Aorta (tissue), 5 donors: ENCODE data around the gene IP6K3. TPM values are rescaled to one million over a fixed set of nuclear protein-coding genes. Genes with fewer than 3 reads are reported as not detected.

Experiments
- ATAC-seq: fragments of 200-7000 bp; cut with Tn5 transposase; one replicate; pipeline ENCODE4 v1.9.1; 2022; ENCODE audit warnings: moderate library complexity; ENCODE audit not compliant: low FRiP score
- DNase-seq, 2 donors: peaks; one replicate each; pipeline ENCODE4 v3.0.0-alpha.2; 2020
- H3K27ac ChIP-seq, 2 donors: one replicate each; pipeline ENCODE4 v1.5.1; 2013; ENCODE audit warnings: low read length in 2 of 2, mild to moderate bottlenecking in 2 of 2, moderate library complexity in 2 of 2, control low read depth in 1 of 2, inconsistent platforms in 1 of 2, low read depth in 1 of 2
- H3K27me3 ChIP-seq, 2 donors: one replicate each; pipeline ENCODE4 v1.6.1; 2013; ENCODE audit warnings: control low read depth in 1 of 2, low read length in 1 of 2, mild to moderate bottlenecking in 1 of 2, moderate library complexity in 1 of 2; ENCODE audit not compliant: insufficient read depth in 2 of 2, control insufficient read depth in 1 of 2
- H3K36me3 ChIP-seq, 2 donors: one replicate each; pipeline ENCODE4 v1.6.1; 2013; ENCODE audit warnings: control low read depth in 1 of 2, low read length in 1 of 2, mild to moderate bottlenecking in 1 of 2; ENCODE audit not compliant: insufficient read depth in 2 of 2, control insufficient read depth in 1 of 2
- H3K4me1 ChIP-seq, 2 donors: one replicate each; pipeline ENCODE4 v1.6.1; 2013; ENCODE audit warnings: low read length in 2 of 2, control low read depth in 1 of 2, mild to moderate bottlenecking in 1 of 2, moderate library complexity in 1 of 2; ENCODE audit not compliant: insufficient read depth in 2 of 2, control insufficient read depth in 1 of 2
- H3K4me3 ChIP-seq, 2 donors: one replicate each; pipeline ENCODE4 v1.5.1; 2013; ENCODE audit warnings: low read length in 2 of 2, control low read depth in 1 of 2, mild to moderate bottlenecking in 1 of 2
- H3K9me3 ChIP-seq: one replicate; pipeline ENCODE4 v1.6.1; 2013; ENCODE audit warnings: mild to moderate bottlenecking, low read length; ENCODE audit not compliant: control insufficient read depth
- WGBS, 2 donors: extraction: QIAGEN DNeasy Blood & Tissue Kit; methylation state at CpG; one replicate each; pipeline ENCODE4 v1.1.7; 2013; 5-methylcytosine and 5-hydroxymethylcytosine counted together
- intact Hi-C, 2 donors: fragments of 100-400 bp; cut with DNase I; formaldehyde crosslinking; loops; one replicate each; pipeline versions ENCODE4 v1.14.2 to v1.15.0; 2022
- polyA plus RNA-seq, 2 donors: library from polyadenylated mRNA; stranded (reverse); fragments of 200-250 nt; gene quantifications; one replicate each; pipeline ENCODE4 v1.2.3, GENCODE V29; 2013
- total RNA-seq, 2 donors: library from RNA; stranded (reverse); fragmentation: NEBNext Ultra II Directional; extraction: Animal tissue kit (Norgen Biotek cat#: 25700); gene quantifications; one replicate each; pipeline ENCODE4 v1.2.1, GENCODE V29; 2021
- donor health status: healthy with polysubstance abuse.
- donor health status: Bipolar disorder and iron deficiency.
- donor health status: DM: no; HTN: no; CAD: no.
- donor health status: DM: no; HTN: no; CAD: no.
- donor health status: DM: yes; HTN: yes; CAD: no.

IP6K3 gene
- total and polyA plus RNA-seq, 4 donors: 0.63 to 1.0 TPM; not detected in 2

- no peak overlapping the region for H3K27ac ChIP-seq
- no peak for ATAC-seq
- H3K36me3 ChIP-seq: peaks cover 19 to 30% of the 10 kb centered on the region in 2 donors
- no peaks in the 10 kb centered on the region for H3K9me3 ChIP-seq
- DNase-seq: no peak
- no peaks in the 10 kb centered on the region for H3K4me1 ChIP-seq
- 90 to 93% methylated on average over 14 of the region's 14 CpGs for WGBS, 2 donors
- no peaks in the 10 kb centered on the region for H3K27me3 ChIP-seq
- intact Hi-C loops: no loop called here
- H3K4me3 ChIP-seq: no peak overlapping the region
Measured at GRCh38 chr6:33779895-33780294, 33.2 kb upstream of the IP6K3 start.

- H3K36me3 ChIP-seq: peaks cover 19 to 29% of the 10 kb centered on the region in 2 donors
- DNase-seq (no peak), ATAC-seq (no peak)
- no peaks in the 10 kb centered on the region for H3K4me1 ChIP-seq
- no peak overlapping the region for H3K4me3 ChIP-seq
- H3K9me3 ChIP-seq: no peaks in the 10 kb centered on the region
- no peaks in the 10 kb centered on the region for H3K27me3 ChIP-seq
- intact Hi-C loops: no loop called here
- H3K27ac ChIP-seq: no peak overlapping the region
- WGBS, 2 donors: 74 to 81% methylated on average over 7 of the region's 7 CpGs
Measured at GRCh38 chr6:33779290-33779689, 32.6 kb upstream of the IP6K3 start.

- Histone ChIP-seq H3K9me3 (no peaks in the 10 kb centered on the region), H3K36me3 (peaks cover 19 to 23% of the 10 kb centered on the region in 2 donors), H3K4me3 (no peak overlapping the region), H3K27ac (no peak overlapping the region), H3K4me1 (no peaks in the 10 kb centered on the region), H3K27me3 (no peaks in the 10 kb centered on the region)
- no peak for ATAC-seq
- DNase-seq: no peak
- 83 to 84% methylated on average over 12 of the region's 12 CpGs for WGBS, 2 donors
- intact Hi-C loops: no loop called here
Measured at GRCh38 chr6:33778444-33779121, 31.9 kb upstream of the IP6K3 start.

GRCh38 chr6:33777398-33778388 lies 31.0 kb upstream of the IP6K3 start:
- intact Hi-C loops: no loop called here
- Histone ChIP-seq H3K27me3 (no peaks in the 10 kb centered on the region), H3K36me3 (peaks cover 19 to 21% of the 10 kb centered on the region in 2 donors), H3K27ac (no peak overlapping the region), H3K4me3 (no peak overlapping the region), H3K4me1 (no peaks in the 10 kb centered on the region), H3K9me3 (no peaks in the 10 kb centered on the region)
- ATAC-seq (no peak), DNase-seq (no peak)
- 89% methylated on average over 25 of the region's 25 CpGs for WGBS, 2 donors

- ATAC-seq (no peak), DNase-seq (no peak)
- intact Hi-C loops: no loop called here
- H3K27me3 ChIP-seq: no peaks in the 10 kb centered on the region
- peaks cover 19 to 20% of the 10 kb centered on the region in 2 donors for H3K36me3 ChIP-seq
- H3K4me1 ChIP-seq: no peaks in the 10 kb centered on the region
- no peak overlapping the region for H3K27ac ChIP-seq
- no peak overlapping the region for H3K4me3 ChIP-seq
- 88 to 92% methylated on average over 13 of the region's 13 CpGs for WGBS, 2 donors
- H3K9me3 ChIP-seq: no peaks in the 10 kb centered on the region
Measured at GRCh38 chr6:33776764-33777163, 30.1 kb upstream of the IP6K3 start.

GRCh38 chr6:33776186-33776585 lies 29.5 kb upstream of the IP6K3 start:
- WGBS, 2 donors: 94 to 95% methylated on average over 4 of the region's 4 CpGs
- Histone ChIP-seq H3K36me3 (peaks cover 19 to 20% of the 10 kb centered on the region in 2 donors), H3K27ac (no peak overlapping the region), H3K27me3 (no peaks in the 10 kb centered on the region), H3K9me3 (no peaks in the 10 kb centered on the region), H3K4me3 (no peak overlapping the region), H3K4me1 (no peaks in the 10 kb centered on the region)
- no peak for ATAC-seq
- DNase-seq: no peak
- intact Hi-C loops: no loop called here

- Histone ChIP-seq H3K27me3 (no peaks in the 10 kb centered on the region), H3K4me3 (no peak overlapping the region), H3K4me1 (no peaks in the 10 kb centered on the region), H3K27ac (no peak overlapping the region), H3K9me3 (no peaks in the 10 kb centered on the region), H3K36me3 (peaks cover 18 to 19% of the 10 kb centered on the region in 2 donors)
- ATAC-seq (no peak), DNase-seq (no peak)
- intact Hi-C loops: loop anchor here in 1 of 2 donors (5.0 kb wide), 1 partner anchor 378 kb away; no protein-coding TSS in a partner anchor
- 98 to 99% methylated on average over 3 of the region's 3 CpGs for whole genome bisulfite sequencing, 2 donors
Measured at GRCh38 chr6:33774774-33775173, 28.1 kb upstream of the IP6K3 start.

GRCh38 chr6:33772902-33773472 lies 26.3 kb upstream of the IP6K3 start:
- Histone ChIP-seq H3K27ac (no peak overlapping the region), H3K27me3 (no peaks in the 10 kb centered on the region), H3K4me3 (no peak overlapping the region), H3K4me1 (no peaks in the 10 kb centered on the region), H3K36me3 (peaks cover 18 to 19% of the 10 kb centered on the region in 2 donors), H3K9me3 (no peaks in the 10 kb centered on the region)
- ATAC-seq (no peak), DNase-seq (no peak)
- intact Hi-C loops: loop anchor here in 1 of 2 donors (5.0 kb wide), 1 partner anchor 379 kb away; no protein-coding TSS in a partner anchor
- 76 to 77% methylated on average over 6 of the region's 6 CpGs for WGBS, 2 donors
